ENCODE measurements around the gene NRK.
"Not testable (repeated sequence)": the region's sequence is repeated elsewhere in the genome, so short reads cannot be mapped to it uniquely, and the experiment has no call there.

NRK gene

DNA sequence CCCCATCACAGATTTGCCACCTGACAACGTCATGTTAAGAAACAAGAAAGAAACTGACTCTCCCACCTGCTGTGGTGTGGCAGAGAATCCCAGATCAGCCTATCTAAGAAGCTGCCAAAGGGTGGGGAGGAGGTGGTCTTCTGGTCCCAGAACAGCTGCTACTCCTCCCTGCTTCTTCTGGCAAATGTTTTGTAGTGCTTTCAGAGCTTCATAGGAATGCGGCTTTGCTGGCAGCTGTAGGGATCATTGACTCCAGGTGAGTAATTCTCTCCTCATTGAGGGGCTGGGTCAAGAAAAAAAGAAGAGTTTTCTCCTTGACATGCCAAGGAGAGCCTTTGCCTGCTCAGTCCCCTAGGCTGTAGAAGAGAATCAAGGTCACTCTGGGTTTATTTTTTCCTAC is 23.3 kb downstream of the NRK start:
- in situ Hi-C loops (cut with HindIII; ENCODE audit: low pct_unique_long_range_greater_than_20kb, low sequenced_read_pairs), result no loop called here
- no peak for DNase-seq (ENCODE audit: low read depth in 1 of 2, low spot score in 1 of 2)
- TF ChIP-seq JUND (IDR thresholded peaks at IDR 0.05; ENCODE audit: low read depth), result no peak

DNA sequence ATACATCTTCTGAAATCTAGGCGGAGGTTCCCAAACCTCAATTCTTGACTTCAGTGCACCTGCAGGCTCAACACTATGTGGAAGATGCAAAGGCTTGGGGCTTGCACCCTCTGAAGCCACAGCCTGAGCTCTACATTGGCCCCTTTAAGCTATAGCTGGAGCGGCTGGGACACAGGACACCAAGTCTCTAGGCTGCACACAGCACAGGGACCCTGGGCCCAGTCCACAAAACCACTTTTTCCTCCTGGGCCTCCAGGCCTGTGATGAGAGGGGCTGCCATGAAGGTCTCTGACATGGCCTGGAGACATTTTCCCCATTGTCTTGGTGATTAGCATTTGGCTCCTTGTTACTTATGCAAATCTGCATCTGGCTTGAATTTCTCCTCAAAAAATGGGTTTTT is 27.8 kb downstream of the NRK start:
- DNase-seq (ENCODE audit: low read depth in 1 of 2, low spot score in 1 of 2); in situ Hi-C loops (cut with HindIII; ENCODE audit: low pct_unique_long_range_greater_than_20kb, low sequenced_read_pairs): not testable (repeated sequence)

DNA sequence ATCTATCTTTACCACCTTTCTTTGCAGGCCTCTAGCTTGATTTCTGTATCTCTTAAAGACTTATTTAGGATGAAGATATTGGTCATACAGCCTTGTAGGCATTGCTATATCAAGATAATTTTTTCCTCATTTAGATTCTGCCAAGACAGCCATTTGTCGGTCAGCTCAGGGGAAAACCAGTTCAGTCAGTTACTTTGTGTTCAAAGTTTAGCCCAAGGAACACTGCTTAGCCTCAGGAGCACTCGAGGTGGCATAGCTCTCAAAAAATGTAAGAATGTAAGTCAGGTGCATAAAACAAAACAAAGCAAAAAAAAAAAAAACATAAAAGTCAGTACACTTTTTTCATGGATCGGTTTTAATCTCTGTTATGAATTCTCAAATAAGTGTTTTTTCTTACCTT is 43.4 kb downstream of the NRK start:
- TF ChIP-seq JUND (IDR thresholded peaks at IDR 0.05; ENCODE audit: low read depth), result no peak
- in situ Hi-C loops (cut with HindIII; ENCODE audit: low pct_unique_long_range_greater_than_20kb, low sequenced_read_pairs), result no loop called here
- peak in 1 of 2 experiments; percentile 53 for DNase-seq (ENCODE audit: low read depth in 1 of 2, low spot score in 1 of 2)

DNA sequence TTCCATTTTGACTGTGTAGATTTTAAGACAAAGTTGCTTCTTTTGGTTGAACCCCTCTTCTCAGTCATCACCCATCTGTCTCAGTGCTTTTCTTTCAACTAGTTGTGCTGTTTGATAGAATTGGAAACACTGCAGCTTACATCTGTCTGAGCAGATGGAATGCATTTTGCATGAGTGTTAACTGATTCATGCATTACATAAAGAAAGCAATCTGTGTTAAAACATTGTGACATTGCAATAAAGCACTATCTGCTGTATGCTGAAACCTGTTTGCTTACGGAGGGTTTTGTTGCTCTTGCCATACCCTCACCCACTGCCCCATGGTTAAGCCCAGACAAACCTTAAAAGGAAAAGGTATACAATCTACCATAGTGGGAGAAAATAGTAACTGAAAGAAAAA is 47.4 kb downstream of the NRK start:
- DNase-seq (ENCODE audit: low read depth in 1 of 2, low spot score in 1 of 2), result no peak
- in situ Hi-C loops (cut with HindIII; ENCODE audit: low pct_unique_long_range_greater_than_20kb, low sequenced_read_pairs), result no loop called here
- no peak for TF ChIP-seq JUND (IDR thresholded peaks at IDR 0.05; ENCODE audit: low read depth)

DNA sequence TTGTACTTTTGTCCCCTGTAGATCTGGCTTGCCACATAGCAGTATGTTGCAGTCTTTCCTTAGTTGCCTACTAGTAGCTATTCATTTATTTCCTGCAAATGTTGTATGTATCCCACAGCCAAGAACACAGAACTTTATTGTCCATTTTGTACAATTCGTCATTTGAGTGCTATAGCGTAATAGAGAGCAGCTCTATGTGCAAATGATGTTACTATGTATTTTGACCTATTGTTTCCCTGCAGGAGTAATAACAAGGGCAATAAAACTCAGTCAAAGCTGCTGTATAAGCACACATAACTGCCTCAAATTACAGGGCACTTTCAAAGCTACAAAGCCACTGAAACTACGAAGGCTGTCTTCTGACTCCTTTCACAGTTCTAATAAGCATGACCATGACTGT is 48.1 kb downstream of the NRK start:
- in situ Hi-C loops (cut with HindIII; ENCODE audit: low pct_unique_long_range_greater_than_20kb, low sequenced_read_pairs), result no loop called here
- no peak for TF ChIP-seq JUND (IDR thresholded peaks at IDR 0.05; ENCODE audit: low read depth)
- DNase-seq (ENCODE audit: low read depth in 1 of 2, low spot score in 1 of 2), result no peak

DNA sequence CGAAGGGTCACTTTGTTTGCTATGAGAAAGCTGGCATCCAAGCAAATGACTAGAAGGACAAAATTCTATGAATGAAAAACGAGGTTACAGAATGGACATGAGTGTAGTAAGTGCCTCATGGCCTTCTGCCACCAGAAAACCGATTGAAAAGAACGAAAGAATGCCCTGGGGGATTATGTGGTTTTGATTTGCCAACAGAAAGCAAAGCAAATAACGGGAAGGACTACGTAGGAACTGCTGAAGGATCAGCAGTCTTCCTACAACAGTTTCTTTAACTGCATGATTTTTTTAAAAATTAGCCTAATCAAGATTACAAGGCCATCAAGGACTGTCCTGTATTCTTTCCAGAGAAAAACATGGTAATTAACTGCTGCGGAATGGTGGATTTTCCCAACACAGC is 50.6 kb downstream of the NRK start:
- no peak for TF ChIP-seq JUND (IDR thresholded peaks at IDR 0.05; ENCODE audit: low read depth)
- in situ Hi-C loops (cut with HindIII; ENCODE audit: low pct_unique_long_range_greater_than_20kb, low sequenced_read_pairs), result no loop called here

DNA sequence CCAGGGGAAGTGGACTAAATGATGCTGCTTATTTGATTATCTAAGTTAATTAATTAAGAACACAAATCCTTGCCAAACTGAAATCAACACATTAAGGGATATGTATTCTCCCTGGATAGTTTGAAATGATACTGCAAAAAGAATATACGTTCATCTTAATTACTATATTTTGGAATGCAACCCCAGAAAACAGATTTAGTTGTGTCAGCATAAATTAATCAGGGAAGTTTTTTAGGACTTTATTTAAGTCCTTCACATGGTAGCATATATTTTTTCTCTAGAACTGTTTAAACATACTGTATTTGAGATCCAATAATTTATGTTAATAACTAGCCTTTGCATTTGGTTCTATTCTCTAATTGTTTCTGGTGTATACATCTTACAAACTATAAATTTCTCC is 52.5 kb downstream of the NRK start:
- DNase-seq (ENCODE audit: low read depth in 1 of 2, low spot score in 1 of 2), result no peak
- in situ Hi-C loops (cut with HindIII; ENCODE audit: low pct_unique_long_range_greater_than_20kb, low sequenced_read_pairs), result no loop called here
- no peak for TF ChIP-seq JUND (IDR thresholded peaks at IDR 0.05; ENCODE audit: low read depth)

More for the DNA sequence above, 50.6 kb downstream of the NRK start:
- peak in 1 of 2 experiments; percentile 0 for DNase-seq (ENCODE audit: low read depth in 1 of 2, low spot score in 1 of 2)

DNA sequence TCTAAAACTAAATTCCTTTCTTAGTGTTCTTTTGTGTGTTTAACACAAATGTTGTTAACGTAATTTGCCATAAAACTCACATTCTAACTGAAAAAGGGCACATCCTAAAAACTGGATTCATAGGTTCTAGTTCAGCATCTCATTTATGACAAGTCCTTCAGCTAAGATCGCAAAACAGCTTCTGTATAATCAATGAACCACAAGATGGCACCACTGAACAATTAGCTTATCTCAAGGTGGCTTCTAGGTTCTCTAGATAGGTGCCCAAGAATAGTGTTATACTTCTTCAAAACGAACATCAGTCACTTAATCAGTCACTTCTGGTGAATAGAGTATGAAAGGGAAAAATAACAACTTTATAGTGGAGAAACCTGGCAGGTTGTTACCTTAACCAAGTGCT is 54.3 kb downstream of the NRK start:
- in situ Hi-C loops (cut with HindIII; ENCODE audit: low pct_unique_long_range_greater_than_20kb, low sequenced_read_pairs), result no loop called here
- no peak for TF ChIP-seq JUND (IDR thresholded peaks at IDR 0.05; ENCODE audit: low read depth)
- peak in 1 of 2 experiments; percentile 28 for DNase-seq (ENCODE audit: low read depth in 1 of 2, low spot score in 1 of 2)

DNA sequence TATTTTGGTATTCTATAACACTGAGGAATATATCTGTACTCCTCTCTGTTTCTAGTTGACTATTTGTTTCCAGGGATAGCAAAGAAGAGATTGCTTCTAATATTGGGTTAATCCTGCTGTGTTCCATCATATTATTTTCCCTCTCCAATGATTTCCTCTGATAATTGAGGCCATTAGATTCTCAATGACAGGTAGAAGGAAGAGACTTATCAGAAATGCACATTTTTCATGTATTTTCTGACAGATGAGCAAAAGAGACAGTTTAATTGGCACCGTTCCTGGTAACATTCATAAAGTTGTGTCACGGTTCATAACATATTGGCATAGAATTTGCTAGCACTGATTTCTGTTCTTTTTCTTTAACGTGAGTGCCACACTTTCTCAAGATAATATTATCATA is 58.2 kb downstream of the NRK start:
- DNase-seq (ENCODE audit: low read depth in 1 of 2, low spot score in 1 of 2), result no peak
- TF ChIP-seq JUND (IDR thresholded peaks at IDR 0.05; ENCODE audit: low read depth), result no peak
- in situ Hi-C loops (cut with HindIII; ENCODE audit: low pct_unique_long_range_greater_than_20kb, low sequenced_read_pairs), result no loop called here

DNA sequence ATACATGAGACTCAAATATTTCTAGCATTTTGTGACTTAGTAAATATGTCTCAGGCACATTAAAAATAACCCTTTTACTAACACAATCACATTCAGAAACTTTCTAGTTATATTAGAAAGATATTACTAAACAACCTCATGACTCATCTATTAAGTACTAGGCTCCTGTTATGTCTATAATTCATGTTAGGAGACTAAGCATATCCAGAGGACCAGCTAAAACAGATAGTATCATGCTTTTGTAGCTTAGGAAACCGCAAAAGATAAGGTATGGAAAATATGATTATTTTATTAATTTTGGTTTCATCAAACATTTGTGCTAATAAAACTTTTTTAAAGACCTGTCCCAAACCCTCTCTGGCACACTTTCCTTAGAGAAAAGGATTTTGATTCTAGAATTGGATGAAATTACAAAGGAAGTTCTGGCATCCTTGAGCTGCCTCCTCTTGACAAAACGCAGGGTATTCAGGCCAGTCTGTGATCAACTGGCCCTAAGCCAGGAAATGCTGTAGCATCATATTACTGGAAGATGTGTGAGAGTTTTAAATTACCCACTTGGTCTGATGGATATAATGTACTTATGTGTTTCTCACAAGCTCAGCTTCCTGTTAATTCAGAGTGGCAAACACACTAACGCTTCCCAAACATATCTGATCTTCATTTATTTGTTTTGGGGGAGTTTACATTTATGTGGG is 60.4 kb downstream of the NRK start:
- in situ Hi-C loops (cut with HindIII; ENCODE audit: low pct_unique_long_range_greater_than_20kb, low sequenced_read_pairs), result no loop called here
- no peak for DNase-seq (ENCODE audit: low read depth in 1 of 2, low spot score in 1 of 2)
- no peak for TF ChIP-seq JUND (IDR thresholded peaks at IDR 0.05; ENCODE audit: low read depth)

DNA sequence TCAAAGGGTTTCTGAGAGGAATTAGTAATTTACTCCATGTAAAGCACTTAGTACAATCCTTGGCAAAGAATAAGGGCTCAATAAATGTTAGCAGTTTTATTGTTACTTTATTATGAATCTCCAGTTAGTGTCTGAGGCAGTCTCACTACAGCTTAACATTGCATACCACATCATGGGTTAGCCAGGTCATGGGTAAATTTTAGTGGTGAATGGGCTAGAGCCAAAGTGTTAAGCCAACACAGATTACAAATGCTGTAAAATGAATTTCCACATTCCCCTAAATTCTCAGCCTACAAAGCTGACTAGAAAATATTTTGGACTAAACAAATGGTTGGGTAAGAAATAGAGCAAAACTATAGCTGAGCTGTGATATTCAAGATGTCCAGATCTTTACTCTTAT is 72.4 kb downstream of the NRK start:
- DNase-seq (ENCODE audit: low read depth in 1 of 2, low spot score in 1 of 2), result no peak
- in situ Hi-C loops (cut with HindIII; ENCODE audit: low pct_unique_long_range_greater_than_20kb, low sequenced_read_pairs), result no loop called here
- TF ChIP-seq JUND (IDR thresholded peaks at IDR 0.05; ENCODE audit: low read depth), result no peak

DNA sequence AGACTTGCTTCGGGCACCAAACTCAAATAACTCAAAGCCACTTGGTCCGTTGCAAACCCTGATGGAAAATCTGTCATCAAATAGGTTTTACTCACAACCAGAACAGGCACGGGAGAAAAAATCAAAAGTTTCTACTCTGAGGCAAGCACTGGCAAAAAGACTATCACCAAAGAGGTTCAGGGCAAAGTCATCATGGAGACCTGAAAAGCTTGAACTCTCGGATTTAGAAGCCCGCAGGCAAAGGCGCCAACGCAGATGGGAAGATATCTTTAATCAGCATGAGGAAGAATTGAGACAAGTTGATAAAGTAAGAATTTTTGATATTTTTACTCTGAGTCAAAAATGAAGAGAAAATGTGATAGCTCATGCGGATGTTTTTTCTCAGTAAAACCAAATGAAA is 87.2 kb downstream of the NRK start:
- TF ChIP-seq JUND (IDR thresholded peaks at IDR 0.05; ENCODE audit: low read depth), result no peak
- in situ Hi-C loops (cut with HindIII; ENCODE audit: low pct_unique_long_range_greater_than_20kb, low sequenced_read_pairs), result no loop called here
- no peak for DNase-seq (ENCODE audit: low read depth in 1 of 2, low spot score in 1 of 2)

DNA sequence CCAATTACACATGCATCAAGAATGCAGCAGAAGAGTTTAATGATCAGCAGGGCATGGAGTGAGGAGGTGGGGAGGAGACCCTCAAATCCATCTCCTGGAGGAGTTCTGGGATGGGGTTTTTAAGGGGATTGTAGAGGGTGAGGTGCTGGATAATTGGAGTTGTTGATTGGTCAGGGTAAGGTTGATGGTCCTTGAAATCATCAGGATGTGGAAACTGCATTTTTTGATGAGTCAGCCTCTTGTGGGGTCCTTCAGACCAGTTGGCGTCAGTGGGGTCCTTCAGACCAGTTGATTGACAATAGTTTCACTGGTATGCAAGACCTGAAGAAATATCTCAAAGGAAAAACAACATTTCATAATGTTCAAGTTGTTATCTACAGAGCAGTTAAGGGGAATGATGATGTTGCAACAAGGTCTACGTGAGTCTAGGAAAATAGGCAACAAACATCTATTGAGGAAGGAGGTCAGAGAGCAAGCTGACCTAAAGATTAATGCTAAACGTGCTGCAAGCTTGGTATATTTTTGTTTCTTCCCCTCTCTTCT is 88.3 kb downstream of the NRK start:
- DNase-seq (ENCODE audit: low read depth in 1 of 2, low spot score in 1 of 2), result no peak
- in situ Hi-C loops (cut with HindIII; ENCODE audit: low pct_unique_long_range_greater_than_20kb, low sequenced_read_pairs), result no loop called here
- no peak for TF ChIP-seq JUND (IDR thresholded peaks at IDR 0.05; ENCODE audit: low read depth)

DNA sequence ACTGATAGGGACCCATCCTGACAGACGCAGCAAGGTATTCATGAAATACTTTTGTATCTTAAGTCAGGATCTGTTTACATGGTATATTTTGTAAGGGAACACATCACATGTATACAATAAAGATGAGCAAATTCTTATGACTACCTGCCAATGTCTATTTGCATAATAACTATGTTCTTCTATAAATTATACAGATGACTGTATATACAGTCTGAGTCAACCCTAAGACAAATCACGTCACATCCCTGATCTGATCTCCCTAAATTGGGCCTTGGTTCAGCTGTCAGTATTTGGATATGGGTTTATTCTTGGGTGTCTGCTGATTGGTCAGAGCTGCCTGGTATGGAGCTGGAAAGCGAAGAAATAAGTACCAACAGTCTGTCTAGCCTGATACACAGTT is 122.9 kb downstream of the NRK start:
- no peak for DNase-seq (ENCODE audit: low read depth in 1 of 2, low spot score in 1 of 2)
- TF ChIP-seq JUND (IDR thresholded peaks at IDR 0.05; ENCODE audit: low read depth), result no peak
- in situ Hi-C loops (cut with HindIII; ENCODE audit: low pct_unique_long_range_greater_than_20kb, low sequenced_read_pairs), result no loop called here
